KMS-11 (cell line): ENCODE data around the gene DOCK11.

Experiments
- H2AFZ ChIP-seq: fragments of 200-600 bp; sonication (generic); 2 replicates; pipeline ENCODE4 v1.6.1; 2016; ENCODE audit warnings: antibody characterized with exemption, mixed run types, low read depth
- H3K27ac ChIP-seq: fragments of 200-600 bp; sonication (generic); 2 replicates; pipeline ENCODE4 v1.6.1; 2016; ENCODE audit warnings: mild to moderate bottlenecking, mixed run types
- H3K27me3 ChIP-seq: fragments of 200-600 bp; sonication (generic); 2 replicates; pipeline ENCODE4 v1.6.1; 2017; ENCODE audit warnings: mild to moderate bottlenecking, low read depth, mixed run types, moderate library complexity; ENCODE audit not compliant: insufficient read depth
- H3K36me3 ChIP-seq: fragments of 200-600 bp; sonication (generic); 2 replicates; pipeline ENCODE4 v1.6.1; 2017; ENCODE audit warnings: mild to moderate bottlenecking, mixed run types; ENCODE audit not compliant: insufficient read depth
- H3K4me1 ChIP-seq: fragments of 200-600 bp; sonication (generic); 2 replicates; pipeline ENCODE4 v1.6.1; 2016; ENCODE audit warnings: mild to moderate bottlenecking, low read depth, mixed run types; ENCODE audit not compliant: poor library complexity, severe bottlenecking
- H3K4me2 ChIP-seq: fragments of 200-600 bp; sonication (generic); 2 replicates; pipeline ENCODE4 v1.7.0; 2016; ENCODE audit warnings: mild to moderate bottlenecking, mixed run types
- H3K4me3 ChIP-seq: fragments of 200-600 bp; sonication (generic); IDR thresholded peaks from 2 replicates; pipeline ENCODE4 v1.6.1; 2017; ENCODE audit warnings: low read depth, low read length, mixed read lengths; ENCODE audit not compliant: insufficient read depth
- H3K79me2 ChIP-seq: fragments of 200-600 bp; sonication (generic); 2 replicates; pipeline ENCODE4 v1.6.1; 2016; ENCODE audit warnings: low read depth, mixed run types; ENCODE audit not compliant: insufficient read depth
- H3K9ac ChIP-seq: fragments of 200-600 bp; sonication (generic); 2 replicates; pipeline ENCODE4 v1.6.1; 2016; ENCODE audit warnings: mild to moderate bottlenecking, mixed run types
- H4K20me1 ChIP-seq: fragments of 200-600 bp; sonication (generic); 2 replicates; pipeline ENCODE4 v1.6.1; 2016; ENCODE audit warnings: mild to moderate bottlenecking, mixed run types; ENCODE audit not compliant: insufficient read depth
- TF ChIP-seq, protein P1 (sequence below): fragments of 200-600 bp; sonication (generic); conservative IDR thresholded peaks from 2 replicates; pipeline ENCODE4 v1.6.1; 2017; ENCODE audit warnings: low read depth, mild to moderate bottlenecking, antibody characterized with exemption, low read length, moderate library complexity, mixed read lengths

The DOCK11 gene

DNA sequence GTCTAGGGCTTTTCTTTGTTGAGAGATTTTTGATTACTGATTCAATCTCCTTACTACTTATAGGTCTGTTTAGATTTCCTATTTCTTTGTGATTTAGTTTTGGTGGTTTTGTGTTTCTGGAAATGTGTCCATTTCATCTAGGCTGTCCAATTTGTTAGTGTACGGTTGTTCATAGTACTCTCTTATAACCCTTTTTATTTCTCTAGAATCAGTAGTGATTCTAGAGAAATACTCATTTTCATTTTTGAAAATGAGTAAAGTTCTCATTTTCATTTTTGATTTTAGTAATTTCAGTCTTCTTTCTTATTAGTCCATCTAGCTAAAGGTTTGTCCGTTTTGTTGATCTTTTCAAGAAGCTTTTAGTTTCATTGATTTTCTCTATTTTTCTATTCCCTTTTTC lies 239.3 kb downstream of the DOCK11 start:
- no peak overlapping the region for H3K4me2 ChIP-seq
- H3K27ac ChIP-seq = no peak overlapping the region
- TF ChIP-seq, protein P1, sequence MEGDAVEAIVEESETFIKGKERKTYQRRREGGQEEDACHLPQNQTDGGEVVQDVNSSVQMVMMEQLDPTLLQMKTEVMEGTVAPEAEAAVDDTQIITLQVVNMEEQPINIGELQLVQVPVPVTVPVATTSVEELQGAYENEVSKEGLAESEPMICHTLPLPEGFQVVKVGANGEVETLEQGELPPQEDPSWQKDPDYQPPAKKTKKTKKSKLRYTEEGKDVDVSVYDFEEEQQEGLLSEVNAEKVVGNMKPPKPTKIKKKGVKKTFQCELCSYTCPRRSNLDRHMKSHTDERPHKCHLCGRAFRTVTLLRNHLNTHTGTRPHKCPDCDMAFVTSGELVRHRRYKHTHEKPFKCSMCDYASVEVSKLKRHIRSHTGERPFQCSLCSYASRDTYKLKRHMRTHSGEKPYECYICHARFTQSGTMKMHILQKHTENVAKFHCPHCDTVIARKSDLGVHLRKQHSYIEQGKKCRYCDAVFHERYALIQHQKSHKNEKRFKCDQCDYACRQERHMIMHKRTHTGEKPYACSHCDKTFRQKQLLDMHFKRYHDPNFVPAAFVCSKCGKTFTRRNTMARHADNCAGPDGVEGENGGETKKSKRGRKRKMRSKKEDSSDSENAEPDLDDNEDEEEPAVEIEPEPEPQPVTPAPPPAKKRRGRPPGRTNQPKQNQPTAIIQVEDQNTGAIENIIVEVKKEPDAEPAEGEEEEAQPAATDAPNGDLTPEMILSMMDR = no peak
- H4K20me1 ChIP-seq = no peaks in the 10 kb centered on the region
- no peaks in the 10 kb centered on the region for H3K79me2 ChIP-seq
- no peaks in the 10 kb centered on the region for H3K27me3 ChIP-seq
- H3K4me3 ChIP-seq = no peak overlapping the region
- H2AFZ ChIP-seq = no peak overlapping the region
- H3K36me3 ChIP-seq = no peaks in the 10 kb centered on the region
- no peaks in the 10 kb centered on the region for H3K4me1 ChIP-seq
- H3K9ac ChIP-seq = no peak overlapping the region
